SK-MEL-5 (cell line): Measurements from ENCODE around the gene DAB2. TPM values are rescaled to one million over a fixed set of nuclear protein-coding genes. Genes with fewer than 3 reads are reported as not detected.

Source experiments
- DNase-seq: peaks from one replicate; pipeline ENCODE4 v3.0.0-alpha.2; 2016; ENCODE audit warnings: low read depth, low spot score
- in situ Hi-C: cut with HindIII; loops from 2 replicates; pipeline ENCODE4 v1.10.0; 2016; ENCODE audit warnings: low sequenced_read_pairs, high pct_unique_total_duplicates, low pct_unique_long_range_greater_than_20kb
- total RNA-seq: library from RNA; depleted of rRNA; stranded (reverse); fragments of >200 nt; shearing (Covaris generic); gene quantifications from 2 replicates; pipeline ENCODE4 v1.2.3, GENCODE V29; 2014

Gene DAB2
- total RNA-seq, 1 experiment from 2014 or later = 221 TPM

DNA sequence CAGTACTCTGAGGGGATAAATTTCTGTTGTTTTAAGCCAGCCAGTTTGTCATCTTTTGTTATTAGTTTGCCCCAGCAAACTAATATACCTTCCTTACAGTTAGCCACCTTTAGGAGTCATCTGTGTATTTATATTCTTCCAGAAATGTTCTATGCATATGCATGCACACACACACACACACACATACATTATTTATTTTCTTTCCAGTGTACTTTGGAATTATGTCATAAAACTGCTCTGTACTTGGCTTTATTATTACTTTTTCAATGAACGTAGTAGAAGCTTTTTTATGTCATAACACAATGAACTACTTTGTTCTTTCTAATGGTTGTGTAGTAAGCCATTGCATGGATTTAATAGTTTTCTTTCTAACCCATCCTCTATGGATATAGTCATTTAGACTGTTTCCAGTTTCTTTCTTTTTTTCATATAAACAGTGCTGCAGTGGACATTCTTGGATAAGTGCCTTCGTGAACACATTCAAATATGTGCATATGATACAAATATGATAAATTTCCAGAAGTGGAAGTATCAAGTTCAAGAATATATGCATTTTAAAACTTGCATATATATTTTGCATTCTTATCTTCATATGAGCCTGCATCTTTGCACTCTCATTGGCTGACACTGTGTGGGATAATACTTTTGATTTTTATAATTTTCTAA is 26.6 kb upstream of the DAB2 start:
- no peak for DNase-seq
- in situ Hi-C loops = no loop called here

DNA sequence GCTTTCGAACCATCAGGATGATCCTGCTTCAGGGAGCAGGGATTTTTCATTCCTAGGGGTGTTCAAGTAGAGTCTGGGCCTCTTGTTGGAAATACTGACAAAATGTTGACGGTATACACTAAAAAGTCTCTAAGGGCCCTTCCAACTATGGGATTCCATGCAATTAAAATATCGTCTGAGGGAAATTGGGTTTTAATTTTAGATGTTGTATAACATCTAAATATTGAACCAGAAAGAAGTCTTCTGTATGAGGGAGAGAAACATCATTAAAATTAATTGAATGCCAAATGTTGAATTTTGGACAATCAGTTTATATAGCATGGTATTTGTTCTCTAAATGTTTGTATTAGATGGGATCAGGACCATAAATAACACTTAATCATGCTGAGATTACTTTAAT is 25.7 kb upstream of the DAB2 start:
- in situ Hi-C loops = no loop called here
- DNase-seq = no peak

DNA sequence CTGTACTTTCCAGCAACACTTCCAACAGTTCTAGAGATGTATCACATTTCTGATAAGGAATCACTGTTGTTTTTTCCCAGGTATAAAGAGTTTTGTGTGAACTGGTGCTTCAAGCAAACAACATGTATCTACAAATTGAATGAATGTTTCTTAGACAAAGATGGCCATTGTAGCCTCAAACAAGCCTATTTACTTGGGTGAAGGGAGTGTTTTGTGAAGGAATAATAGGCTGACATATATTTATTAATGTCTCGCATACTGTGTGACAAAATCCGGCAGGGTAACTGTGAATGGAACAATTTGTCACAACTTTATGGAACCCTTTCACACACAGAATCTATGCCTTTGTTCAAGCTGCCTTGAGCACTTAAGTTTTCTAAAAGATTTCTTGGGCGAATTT is 24.8 kb upstream of the DAB2 start:
- peak; percentile 89 for DNase-seq
- in situ Hi-C loops = no loop called here

DNA sequence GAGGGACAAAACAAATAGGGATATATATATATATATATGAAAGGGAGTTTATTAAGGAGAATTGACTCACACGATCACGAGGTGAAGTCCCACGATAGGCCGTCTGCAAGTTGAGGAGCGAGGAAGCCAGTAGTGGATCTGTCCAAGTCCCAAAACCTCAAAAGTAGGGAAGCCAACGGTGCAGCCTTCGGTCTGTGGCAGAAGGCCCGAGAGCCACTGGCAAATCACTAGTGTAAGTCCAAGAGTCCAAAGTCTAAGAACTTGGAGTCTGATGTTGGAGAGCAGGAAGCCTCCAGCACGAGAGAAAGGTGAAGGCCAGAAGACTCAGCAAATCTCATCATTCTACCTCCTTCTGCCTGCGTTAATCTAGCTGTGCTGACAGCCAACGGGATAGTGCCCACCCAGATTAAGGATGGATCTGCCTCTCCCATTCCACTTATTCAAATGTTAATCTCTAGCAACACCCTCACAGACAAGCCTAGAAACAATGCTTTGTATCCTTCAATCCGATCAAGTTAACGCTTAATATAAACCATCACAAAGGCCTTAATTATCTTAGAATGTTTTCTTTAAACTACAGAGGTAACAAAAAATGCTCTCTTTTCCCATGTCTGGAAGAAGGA is 23.8 kb upstream of the DAB2 start:
- no peak for DNase-seq
- in situ Hi-C loops = no loop called here

DNA sequence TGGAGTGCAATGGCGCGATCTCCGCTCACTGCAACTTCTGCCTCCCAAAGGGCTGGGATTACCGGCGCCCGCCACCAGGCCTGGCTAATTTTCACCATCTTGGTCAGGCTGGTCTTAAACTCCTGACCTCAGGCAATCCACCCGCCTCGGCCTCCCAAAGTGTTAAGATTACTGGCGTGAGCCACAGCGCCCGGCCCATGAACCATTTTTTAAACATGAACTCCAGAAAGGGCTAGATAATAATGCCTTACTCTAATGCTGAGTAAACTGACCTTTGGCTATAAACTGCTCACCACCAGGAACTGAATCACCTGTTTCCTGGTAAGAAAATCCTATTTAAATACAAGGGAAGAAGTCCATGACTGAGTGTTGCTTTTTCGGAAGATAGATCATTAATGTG is 23.2 kb upstream of the DAB2 start:
- in situ Hi-C loops = no loop called here
- no peak for DNase-seq

DNA sequence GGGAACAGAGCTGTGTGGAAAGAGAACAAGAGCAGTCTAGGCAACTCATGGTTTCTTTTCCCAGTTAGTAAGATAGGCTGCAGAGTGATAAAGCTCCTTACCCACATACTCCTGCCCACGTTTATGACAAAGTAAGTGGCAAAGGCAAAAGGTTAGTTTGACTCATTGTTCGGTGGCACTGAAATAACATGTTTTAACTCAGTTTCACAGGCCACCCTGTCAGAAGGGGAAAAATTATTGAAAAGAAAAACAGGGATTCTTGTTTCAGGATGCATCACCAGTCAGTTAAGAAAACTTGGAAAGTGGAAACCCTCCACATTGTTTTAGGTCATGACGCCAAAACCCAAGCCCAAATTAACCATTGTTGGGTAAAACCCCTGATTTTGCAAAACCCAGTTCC is 22.3 kb upstream of the DAB2 start:
- DNase-seq = no peak
- in situ Hi-C loops = no loop called here

DNA sequence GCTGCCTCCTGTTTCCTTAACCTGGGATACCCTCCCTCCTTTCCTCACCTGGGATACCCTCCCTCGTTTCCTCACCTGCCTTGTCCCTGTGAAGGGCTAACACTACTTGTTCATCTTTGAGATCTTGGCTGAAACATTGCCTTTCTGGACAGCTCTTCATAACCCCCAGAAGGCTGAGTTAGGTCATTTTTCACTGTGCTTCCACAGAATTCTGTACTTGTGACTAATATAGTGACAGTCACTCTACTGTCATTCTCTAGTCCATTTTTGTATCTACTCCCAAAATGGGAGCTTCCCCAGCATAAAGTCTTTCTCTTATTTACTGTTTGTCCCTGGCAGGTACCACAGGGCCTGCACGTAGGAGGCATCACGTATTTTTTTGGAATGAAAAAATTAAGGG is 21.5 kb upstream of the DAB2 start:
- DNase-seq = no peak

DNA sequence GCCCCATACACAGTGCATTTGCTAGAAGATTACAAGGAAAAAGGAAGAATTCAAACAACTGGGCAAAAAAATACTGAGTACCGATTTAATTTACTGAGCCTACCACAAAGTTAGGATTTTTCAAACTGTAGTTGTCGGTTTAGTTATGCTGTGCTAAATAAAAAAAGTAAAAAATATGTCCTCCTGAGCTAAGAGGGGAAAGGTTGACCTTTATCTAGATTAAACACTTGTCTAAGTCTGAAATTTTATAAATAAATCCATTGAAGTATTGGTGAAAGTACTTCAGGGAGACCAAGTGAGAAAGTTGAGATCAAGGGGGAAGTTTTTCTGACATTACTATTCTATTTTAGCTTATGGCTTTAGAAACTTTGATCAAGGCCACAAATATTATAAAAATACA is 19.1 kb upstream of the DAB2 start:
- no peak for DNase-seq
- in situ Hi-C loops = no loop called here

More for the DNA sequence above, 21.5 kb upstream of the DAB2 start:
- in situ Hi-C loops = no loop called here

DNA sequence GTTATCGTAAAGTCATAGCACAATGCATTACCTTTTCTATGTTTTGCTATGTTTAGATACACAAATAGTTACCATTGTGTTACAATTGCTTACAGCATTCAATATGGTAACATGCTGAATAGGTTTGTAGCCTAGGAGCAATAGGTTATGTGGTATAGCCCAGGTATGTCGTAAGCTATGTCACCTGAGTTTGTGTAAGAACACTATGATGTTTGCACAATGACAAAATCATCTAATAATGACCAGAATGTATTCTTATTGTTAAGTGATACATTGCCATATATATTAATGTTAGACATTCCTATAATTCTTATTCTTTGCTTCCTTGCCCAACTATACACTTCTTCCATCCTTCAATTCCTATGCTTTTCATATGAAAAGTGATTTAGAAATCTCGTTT is 18.2 kb upstream of the DAB2 start:
- in situ Hi-C loops = no loop called here
- DNase-seq = no peak

DNA sequence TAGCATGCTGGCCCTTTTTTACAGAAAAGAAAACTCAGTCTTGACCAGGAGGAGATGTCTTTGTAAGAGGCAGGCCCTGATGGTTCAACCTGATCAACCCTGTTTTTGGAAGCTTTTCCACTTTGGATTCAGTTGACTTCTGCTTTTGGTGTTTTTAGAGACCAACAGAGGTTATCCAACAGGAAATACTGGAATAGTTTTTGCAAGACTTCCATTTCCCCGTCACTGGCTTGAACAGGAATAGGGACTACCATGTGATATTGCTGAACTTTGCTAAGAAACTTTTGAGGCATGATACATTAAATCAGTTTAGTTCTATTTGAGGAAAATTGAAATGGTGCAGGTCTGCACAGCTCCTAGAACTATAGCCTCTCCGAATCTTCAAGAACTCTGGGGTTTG is 17.1 kb upstream of the DAB2 start:
- in situ Hi-C loops = no loop called here
- DNase-seq = no peak

DNA sequence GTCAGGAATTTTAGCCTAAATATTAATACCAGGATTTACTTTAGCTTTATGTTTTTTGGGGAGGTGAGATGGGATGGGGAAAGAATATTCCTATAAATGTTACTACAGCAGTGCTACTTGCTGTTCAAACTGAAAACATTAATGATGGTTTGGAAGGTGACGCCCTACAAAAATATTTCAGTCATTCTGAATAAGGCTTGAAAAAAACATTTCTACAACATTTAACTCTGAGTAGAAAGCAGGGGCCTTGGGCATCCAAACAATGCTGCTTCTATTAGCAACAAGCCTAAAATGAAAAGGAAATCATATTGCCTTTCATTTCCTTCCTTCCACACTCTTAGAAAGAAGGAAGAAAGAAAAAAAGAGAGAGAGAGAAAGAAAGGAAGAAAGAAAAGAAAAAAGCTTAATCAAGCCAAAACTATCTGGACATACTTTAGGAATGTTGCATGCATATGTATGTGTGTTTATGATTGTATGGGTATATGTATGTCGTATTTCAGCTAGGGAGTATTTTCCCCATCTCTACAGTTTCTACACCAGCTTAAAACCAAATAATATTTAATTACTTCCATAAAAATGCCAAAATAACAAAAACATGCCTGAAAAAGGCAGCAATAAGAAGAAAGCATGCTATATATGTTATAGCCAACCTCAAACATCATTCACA is 16.3 kb upstream of the DAB2 start:
- in situ Hi-C loops = no loop called here
- no peak for DNase-seq

DNA sequence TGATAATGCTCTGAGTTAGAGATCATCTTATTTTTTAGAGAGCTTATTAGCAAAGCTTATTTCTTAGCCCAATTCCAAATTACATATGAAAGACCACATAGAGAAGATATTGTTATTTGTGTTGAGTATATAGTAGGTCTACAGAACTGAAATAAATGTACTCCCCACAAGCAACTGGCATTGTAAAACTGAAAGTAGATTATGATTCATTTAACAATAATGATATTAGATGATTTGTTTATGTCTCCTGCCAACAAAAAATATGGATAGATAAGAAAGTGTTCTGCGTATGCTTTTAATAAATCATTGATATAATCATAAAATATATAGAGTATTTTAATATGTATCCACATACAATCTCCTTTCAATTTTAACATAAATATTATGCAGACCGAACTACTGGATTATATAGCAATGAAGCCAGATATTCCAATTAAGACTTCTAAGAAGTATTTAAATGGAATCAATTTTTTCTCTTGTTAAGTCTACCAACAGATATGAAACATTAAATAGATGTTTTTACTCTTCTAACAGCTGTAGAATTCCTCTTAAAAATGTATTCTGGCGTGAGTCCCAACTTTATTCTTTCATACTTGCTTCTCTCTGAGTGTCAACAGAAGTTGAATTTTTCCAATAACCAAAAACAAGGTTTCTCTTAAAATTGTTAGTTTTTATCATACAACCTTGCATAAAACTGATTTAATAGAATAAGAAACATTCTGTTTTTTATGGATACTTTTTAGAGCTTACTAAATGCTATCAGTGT is 15.6 kb upstream of the DAB2 start:
- DNase-seq = no peak
- in situ Hi-C loops = no loop called here

DNA sequence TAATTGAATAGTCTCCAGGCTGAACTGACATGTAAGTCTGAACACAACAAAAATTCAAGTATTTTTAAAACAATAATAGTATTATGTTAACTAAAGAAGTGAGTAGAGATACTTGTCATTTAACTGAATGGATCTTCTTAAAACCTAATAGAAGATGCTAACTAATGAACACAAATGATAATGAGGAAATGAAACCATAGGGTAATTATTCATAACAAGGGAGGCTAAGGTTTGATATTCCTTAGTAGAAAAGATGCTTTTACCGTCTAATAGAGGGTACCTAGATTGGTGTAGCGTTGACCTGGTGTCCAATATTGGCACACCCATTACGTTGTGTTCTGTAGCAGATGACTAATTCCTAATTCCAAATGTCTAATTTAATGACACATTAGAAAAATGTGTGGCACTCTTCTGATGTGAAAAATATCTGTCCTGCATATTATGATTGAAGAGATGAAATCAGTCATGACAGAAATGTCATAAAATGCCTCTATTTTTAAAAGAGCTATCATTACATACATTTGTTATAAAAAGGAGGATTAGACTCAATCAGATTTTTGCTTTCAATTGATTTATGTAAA is 14.9 kb upstream of the DAB2 start:
- in situ Hi-C loops = no loop called here
- DNase-seq = no peak

DNA sequence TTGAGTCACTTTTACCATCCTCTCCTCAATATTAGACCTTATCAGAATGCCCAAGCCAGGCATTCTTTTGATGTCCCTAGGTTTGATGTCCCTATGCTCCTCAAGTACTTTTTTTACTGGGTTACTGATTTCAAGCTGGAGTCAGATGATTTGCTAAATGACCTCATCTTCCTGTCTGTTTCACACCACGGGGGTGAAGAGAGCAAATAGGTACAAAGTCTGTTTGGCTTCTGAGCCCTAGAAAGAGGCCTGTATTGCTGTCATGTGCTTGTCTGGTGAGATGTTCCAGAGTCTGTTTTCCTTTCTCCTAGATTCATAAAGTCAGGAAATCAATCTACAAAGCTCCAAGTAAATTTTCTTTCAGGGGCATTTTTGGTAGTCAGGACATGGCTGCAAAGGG is 12.7 kb upstream of the DAB2 start:
- peak; percentile 88 for DNase-seq
- in situ Hi-C loops = no loop called here

DNA sequence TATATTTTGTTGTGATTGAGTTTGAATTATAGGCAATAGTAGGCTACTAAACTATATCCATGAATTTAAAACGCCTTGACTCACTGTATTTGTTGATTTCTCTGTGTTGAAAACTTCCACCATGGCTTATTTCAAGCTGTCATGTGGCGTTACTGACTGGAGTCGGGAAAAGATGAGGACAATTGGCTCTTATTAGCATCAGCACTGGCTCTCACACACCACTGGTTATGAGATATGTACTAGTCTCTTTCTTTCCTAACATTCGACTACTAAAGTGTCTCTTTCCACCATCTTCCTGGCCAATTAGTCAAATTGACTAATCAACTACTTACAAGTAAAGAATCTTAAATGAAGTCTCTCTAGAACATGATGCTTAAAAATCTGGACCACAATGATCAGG is 9.1 kb upstream of the DAB2 start:
- in situ Hi-C loops = no loop called here

DNA sequence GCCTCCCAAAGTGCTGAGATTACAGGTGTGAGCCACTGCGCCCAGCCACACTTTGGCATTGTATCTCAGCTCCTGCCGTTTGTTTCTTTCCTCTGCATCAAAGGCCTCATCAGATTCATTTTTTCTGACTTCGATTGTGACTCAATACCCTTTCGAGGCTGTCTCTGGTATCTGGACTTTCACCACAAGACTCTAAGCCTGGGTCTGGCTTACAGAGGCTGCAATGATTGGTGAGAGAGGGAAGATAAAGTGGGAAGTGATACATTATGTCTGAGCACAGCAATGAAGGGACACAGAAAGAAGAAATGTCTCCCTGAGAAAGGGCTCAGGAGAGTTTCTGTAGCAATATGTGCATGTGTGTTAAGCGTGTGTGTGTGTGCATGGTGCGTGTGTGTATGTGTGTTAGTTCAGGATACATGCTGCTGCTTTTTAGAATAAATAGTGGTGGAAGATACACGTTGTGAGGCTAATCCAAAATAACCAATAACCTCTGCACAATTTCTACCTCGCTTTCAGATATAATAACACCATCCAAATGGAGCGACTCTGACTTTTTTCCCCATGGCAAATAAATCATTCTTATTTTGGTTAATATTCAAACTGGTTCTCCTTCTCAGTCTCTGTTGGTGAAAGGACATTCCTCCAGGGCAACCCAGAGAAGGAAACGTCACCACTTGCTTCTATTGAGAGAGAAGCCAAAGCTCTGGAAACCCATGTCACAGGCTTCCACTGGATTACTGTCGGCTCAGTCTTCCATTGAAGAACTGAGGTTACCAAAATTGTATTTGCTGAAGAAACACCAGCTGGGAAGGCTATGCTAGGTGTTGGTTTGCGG is 8.1 kb upstream of the DAB2 start:
- in situ Hi-C loops = no loop called here
- no peak for DNase-seq

More for the DNA sequence above, 9.1 kb upstream of the DAB2 start:
- DNase-seq = no peak

DNA sequence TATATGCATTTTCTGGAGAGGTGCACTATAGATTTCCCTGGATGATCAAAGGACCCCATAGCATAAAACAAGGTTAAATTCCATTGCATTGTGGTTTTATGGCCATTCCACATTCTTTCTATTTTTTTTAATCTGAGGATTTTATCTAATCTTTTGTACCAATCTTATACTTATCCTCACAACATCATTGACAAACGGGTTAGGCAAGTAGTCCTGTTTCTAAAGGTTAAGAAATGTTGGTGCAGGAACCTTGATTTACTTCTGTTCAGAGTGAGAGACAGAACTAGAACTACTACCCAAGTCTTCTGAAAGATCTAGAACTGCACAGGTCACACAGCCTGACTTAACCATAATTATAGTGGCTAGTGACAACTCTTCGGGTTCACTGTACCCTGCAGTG is 5.7 kb upstream of the DAB2 start:
- no peak for DNase-seq
- in situ Hi-C loops = no loop called here
